Adipocyte (in vitro differentiated cells): Measurements from ENCODE around the gene MAGEF1.

Experiments used
- DNase-seq: peaks from one replicate; pipeline ENCODE4 v3.0.0-alpha.2; 2015; ENCODE audit warnings: low read depth
- H3K27me3 ChIP-seq: replicated peaks from 2 replicates; pipeline ENCODE4 v1.7.0; 2013; ENCODE audit warnings: mild to moderate bottlenecking, low read length, moderate library complexity; ENCODE audit not compliant: control insufficient read depth, insufficient read depth
- H3K36me3 ChIP-seq: 2 replicates; pipeline ENCODE4 v1.7.0; 2013; ENCODE audit warnings: low read length, mild to moderate bottlenecking, moderate library complexity; ENCODE audit not compliant: control insufficient read depth, insufficient read depth, severe bottlenecking
- H3K4me1 ChIP-seq: 2 replicates; pipeline ENCODE4 v1.7.0; 2013; ENCODE audit warnings: mild to moderate bottlenecking, low read length, moderate library complexity; ENCODE audit not compliant: control insufficient read depth, insufficient read depth
- H3K4me3 ChIP-seq: 2 replicates; pipeline ENCODE4 v1.7.0; 2013; ENCODE audit warnings: mild to moderate bottlenecking, low read length, moderate library complexity
- H3K9ac ChIP-seq: 2 replicates; pipeline ENCODE4 v1.7.0; 2013; ENCODE audit warnings: mild to moderate bottlenecking, low read length, moderate library complexity
- H3K9me3 ChIP-seq: 2 replicates; pipeline ENCODE4 v1.7.0; 2013; ENCODE audit warnings: mild to moderate bottlenecking, low read length, moderate library complexity; ENCODE audit not compliant: control insufficient read depth

Gene MAGEF1

DNA sequence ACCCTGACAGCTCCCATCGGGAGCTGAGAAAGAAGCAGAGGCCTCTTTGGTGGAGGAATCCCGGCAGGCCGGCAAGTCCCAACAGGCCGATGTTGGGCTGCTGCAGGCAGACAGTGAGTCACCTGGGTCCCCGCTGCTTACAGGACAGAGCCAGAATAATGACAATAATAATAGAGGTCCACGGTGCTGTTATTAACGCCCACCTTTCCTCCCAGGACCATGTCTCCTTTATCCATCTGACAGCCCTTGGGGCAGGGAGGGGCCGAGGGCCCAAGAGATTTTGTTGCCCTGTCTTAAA lies 29.3 kb upstream of the MAGEF1 start:
- no peaks in the 10 kb centered on the region for H3K9me3 ChIP-seq
- DNase-seq, result no peak
- no peaks in the 10 kb centered on the region for H3K27me3 ChIP-seq
- H3K9ac ChIP-seq, result no peak overlapping the region
- H3K4me3 ChIP-seq, result no peak overlapping the region
- peaks cover 30% of the 10 kb centered on the region for H3K4me1 ChIP-seq
- H3K36me3 ChIP-seq, result no peaks in the 10 kb centered on the region

- Histone ChIP-seq H3K9me3 (no peaks in the 10 kb centered on the region), H3K27me3 (no peaks in the 10 kb centered on the region), H3K4me1 (peaks cover 30% of the 10 kb centered on the region), H3K4me3 (no peak overlapping the region), H3K36me3 (no peaks in the 10 kb centered on the region), H3K9ac (no peak overlapping the region)
- DNase-seq, result peak; percentile 58
Observed at GRCh38 chr3:184740509-184741258, 28.8 kb upstream of the MAGEF1 start.

GRCh38 chr3:184739594-184740505 lies 28.0 kb upstream of the MAGEF1 start:
- no peak overlapping the region for H3K9ac ChIP-seq
- no peak for DNase-seq
- no peaks in the 10 kb centered on the region for H3K27me3 ChIP-seq
- H3K4me3 ChIP-seq, result no peak overlapping the region
- H3K4me1 ChIP-seq, result peaks cover 30% of the 10 kb centered on the region
- H3K9me3 ChIP-seq, result no peaks in the 10 kb centered on the region
- H3K36me3 ChIP-seq, result no peaks in the 10 kb centered on the region

DNA sequence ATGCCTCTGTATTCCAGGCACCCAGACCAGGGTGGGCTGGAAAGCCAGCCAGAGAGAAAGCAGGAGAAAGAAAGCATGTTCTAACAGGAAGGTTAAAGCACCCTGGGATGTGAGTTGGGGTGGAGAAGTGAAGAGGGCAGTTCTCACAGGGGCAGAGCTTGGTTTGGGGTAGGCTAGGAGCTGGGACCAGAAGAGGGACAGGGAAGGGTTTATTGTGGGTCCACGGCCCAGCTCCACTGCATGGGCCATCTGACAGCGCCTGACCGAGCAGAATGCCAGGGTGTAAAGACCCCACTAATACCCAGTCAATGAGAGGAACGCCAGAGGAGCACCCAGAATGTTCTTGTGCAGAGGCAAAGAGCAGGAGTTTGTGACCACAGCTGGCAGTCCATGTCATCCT lies 27.1 kb upstream of the MAGEF1 start:
- H3K9ac ChIP-seq, result no peak overlapping the region
- H3K9me3 ChIP-seq, result no peaks in the 10 kb centered on the region
- no peaks in the 10 kb centered on the region for H3K27me3 ChIP-seq
- H3K36me3 ChIP-seq, result no peaks in the 10 kb centered on the region
- peaks cover 30% of the 10 kb centered on the region for H3K4me1 ChIP-seq
- H3K4me3 ChIP-seq, result no peak overlapping the region
- DNase-seq, result no peak

DNA sequence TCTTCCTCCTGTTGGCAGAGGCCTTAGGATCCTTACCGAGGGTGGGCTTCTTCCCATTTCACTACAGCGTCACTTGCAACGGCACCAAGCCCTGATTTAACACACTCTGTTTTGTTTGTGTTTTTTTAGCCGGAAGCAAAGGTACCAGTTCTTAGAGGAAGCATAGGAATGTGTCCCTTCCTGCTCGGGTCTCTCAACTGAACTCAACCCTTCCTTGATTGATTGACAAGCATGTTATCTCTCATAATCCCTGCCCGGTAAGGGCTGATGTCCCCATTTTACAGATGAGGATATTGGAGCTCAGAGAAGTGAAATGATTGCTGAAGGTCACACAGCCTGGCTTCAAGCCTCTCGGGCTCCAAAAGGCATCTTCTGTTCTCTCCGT lies 26.6 kb upstream of the MAGEF1 start:
- DNase-seq, result no peak
- no peak overlapping the region for H3K9ac ChIP-seq
- H3K36me3 ChIP-seq, result no peaks in the 10 kb centered on the region
- no peak overlapping the region for H3K4me3 ChIP-seq
- peaks cover 30% of the 10 kb centered on the region for H3K4me1 ChIP-seq
- H3K27me3 ChIP-seq, result no peaks in the 10 kb centered on the region
- H3K9me3 ChIP-seq, result no peaks in the 10 kb centered on the region

DNA sequence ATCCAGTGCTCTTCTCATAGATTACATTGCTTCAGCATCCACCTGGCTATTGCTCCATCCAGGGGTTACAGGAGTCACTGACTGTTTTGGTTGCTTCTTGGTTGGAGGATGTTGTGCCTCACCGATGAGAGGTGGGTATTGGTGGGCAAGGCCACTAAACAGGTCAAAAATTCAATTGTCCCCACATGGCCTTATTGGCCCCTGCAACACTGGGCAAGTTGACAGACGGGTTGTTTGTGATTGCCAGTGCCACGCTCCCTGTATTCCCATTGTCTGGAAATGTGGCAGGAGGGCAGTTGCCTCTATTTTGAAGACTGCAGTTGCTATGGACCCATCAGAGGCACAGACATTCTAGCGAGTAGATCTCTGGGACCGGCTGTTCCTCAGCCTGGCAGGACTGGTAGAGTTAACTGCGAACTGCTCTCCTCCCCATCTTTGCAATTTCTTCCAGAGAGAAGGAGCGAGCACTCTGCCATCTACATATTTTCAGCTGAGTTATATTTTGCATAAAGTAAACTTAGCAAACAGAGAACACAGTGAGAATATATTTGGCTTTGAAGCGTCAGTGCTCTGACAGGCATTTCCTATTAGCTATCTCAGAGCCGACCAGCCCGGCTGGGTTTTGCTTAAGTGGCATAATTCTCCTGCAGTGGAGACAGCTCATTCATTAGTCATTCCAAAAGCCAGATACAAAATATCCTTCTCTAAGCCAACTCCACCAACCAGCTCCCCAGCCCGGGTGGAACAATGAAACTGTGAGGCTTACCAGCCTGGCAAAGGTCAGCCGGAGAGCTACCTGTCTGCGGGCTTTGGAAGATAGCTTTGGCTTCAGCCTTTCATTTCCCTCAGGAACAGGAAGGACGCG lies 26.0 kb upstream of the MAGEF1 start:
- H3K9me3 ChIP-seq, result no peaks in the 10 kb centered on the region
- DNase-seq, result peak; percentile 64

DNA sequence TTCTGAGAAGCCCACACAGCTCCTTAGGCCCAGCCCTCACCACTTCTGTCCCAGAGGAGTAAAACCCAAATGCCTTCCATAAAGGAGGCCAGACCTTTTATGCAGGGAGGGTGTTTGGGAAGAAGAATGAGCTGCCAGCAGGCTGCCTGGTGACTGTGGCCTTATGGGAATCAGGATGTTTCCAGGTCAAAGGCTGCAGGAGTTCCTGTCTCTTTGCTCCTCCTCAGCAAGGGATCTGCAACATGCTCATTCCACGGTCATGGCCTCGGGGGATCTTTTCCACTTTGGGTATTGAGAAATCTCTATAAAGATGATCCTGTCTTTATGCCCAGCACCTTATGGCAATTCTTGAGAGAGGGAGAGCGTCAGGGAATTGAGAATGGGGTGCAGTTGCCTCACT lies 25.2 kb upstream of the MAGEF1 start:
- DNase-seq, result no peak
- Histone ChIP-seq H3K9me3 (no peaks in the 10 kb centered on the region), H3K4me3 (no peak overlapping the region), H3K27me3 (no peaks in the 10 kb centered on the region), H3K36me3 (no peaks in the 10 kb centered on the region), H3K4me1 (peaks cover 36% of the 10 kb centered on the region), H3K9ac (no peak overlapping the region)

More for the DNA sequence above, 26.0 kb upstream of the MAGEF1 start:
- Histone ChIP-seq H3K4me3 (no peak overlapping the region), H3K27me3 (no peaks in the 10 kb centered on the region), H3K9ac (no peak overlapping the region), H3K36me3 (no peaks in the 10 kb centered on the region), H3K4me1 (peaks cover 30% of the 10 kb centered on the region)

DNA sequence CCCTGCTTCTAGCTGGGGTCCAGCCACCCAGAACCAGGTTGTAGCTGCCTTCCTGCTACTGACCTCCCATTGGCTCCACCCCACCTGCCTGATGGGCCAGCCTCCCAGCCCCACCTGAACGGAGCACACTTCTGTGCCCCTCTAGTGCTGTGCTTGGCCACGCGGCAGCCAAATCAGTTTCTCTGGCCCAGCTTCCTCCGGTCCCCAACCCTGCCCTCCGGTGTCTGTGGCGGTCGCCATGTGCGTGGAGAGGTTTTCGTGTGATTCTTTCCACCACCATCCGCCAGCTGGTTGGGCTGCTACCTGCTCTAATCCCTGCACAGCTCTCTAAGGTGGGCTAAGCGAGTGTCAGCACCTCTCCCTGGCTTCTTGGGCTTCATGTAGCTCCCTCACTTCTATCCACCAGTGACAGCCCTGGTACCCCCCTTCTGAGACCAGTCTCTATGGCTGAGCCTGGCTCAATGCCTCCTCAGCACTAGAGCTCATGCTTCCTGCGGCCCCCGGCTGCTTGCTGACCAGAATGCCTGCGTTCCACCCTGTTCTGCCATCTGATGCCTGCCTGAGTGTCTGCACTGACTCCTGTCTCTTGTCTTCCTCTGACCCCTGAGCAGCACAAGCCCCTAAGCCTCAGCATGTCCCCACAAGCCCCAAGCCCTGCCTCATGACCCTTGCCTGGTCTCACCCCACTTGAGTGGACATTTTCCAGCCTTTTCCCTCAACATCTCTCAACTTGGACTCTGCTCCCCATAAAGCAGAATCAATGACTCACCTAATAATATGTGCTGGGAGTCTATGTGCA lies 23.2 kb upstream of the MAGEF1 start:
- Histone ChIP-seq H3K36me3 (no peaks in the 10 kb centered on the region), H3K27me3 (peaks cover 3% of the 10 kb centered on the region), H3K9ac (no peak overlapping the region), H3K9me3 (no peaks in the 10 kb centered on the region), H3K4me1 (peaks cover 37% of the 10 kb centered on the region), H3K4me3 (no peak overlapping the region)
- no peak for DNase-seq

- peaks cover 3% of the 10 kb centered on the region for H3K27me3 ChIP-seq
- H3K4me3 ChIP-seq, result no peak overlapping the region
- peaks cover 36% of the 10 kb centered on the region for H3K4me1 ChIP-seq
- H3K36me3 ChIP-seq, result no peaks in the 10 kb centered on the region
- no peaks in the 10 kb centered on the region for H3K9me3 ChIP-seq
- H3K9ac ChIP-seq, result no peak overlapping the region
- DNase-seq, result no peak
Observed at GRCh38 chr3:184733971-184734608, 22.2 kb upstream of the MAGEF1 start.

- DNase-seq, result no peak
- no peaks in the 10 kb centered on the region for H3K36me3 ChIP-seq
- H3K4me1 ChIP-seq, result peaks cover 31% of the 10 kb centered on the region
- H3K27me3 ChIP-seq, result peaks cover 3% of the 10 kb centered on the region
- no peaks in the 10 kb centered on the region for H3K9me3 ChIP-seq
- H3K4me3 ChIP-seq, result no peak overlapping the region
- H3K9ac ChIP-seq, result no peak overlapping the region
Observed at GRCh38 chr3:184733181-184733580, 21.3 kb upstream of the MAGEF1 start.
